HG03571 (cell line): ENCODE data around the gene UVSSA.
"Not testable (repeated sequence)": the region's sequence is repeated elsewhere in the genome, so short reads cannot be mapped to it uniquely, and the experiment has no call there.

Source experiments
- ATAC-seq: cut with Tn5 transposase; IDR thresholded peaks from one replicate; pipeline ENCODE4 v1.9.1; 2021; ENCODE audit not compliant: unreplicated experiment

Gene UVSSA

DNA sequence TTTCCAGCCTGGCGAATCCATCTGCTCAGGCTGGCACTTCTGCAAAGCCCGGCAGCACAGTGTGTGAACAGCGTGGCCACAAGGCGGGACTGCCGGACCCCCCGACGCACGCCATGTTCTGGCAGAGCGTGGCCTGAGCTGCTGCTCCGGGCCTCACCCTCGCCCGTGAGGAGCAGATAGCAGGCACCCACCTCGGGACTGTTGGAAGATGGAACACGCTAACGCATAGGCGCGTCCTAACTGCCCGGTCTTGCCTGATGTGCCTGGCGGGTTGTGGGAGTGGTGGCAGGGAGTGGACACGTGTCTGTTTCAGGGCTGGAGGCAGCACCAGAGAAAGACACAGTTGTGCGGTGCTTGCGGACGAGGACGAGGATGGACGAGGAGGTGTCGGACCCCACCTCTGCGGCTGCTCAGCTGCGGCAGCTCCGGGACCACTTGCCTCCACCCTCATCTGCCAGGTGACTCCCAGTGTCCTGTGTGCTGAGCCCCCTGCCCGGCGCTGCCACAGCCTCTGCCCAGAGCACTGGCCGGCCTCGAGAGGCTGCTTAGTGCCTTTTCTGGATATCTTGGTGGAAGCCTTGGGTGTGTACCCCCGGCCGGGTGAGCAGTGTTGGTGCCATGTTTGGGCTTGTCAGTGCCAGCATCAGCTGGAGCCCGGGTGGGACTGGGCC lies 28.2 kb downstream of the UVSSA start:
- no peak for ATAC-seq

- no peak for ATAC-seq
These were observed 28.8 kb downstream of the UVSSA start for GRCh38 chr4:1375761-1376322.

GRCh38 chr4:1376391-1376840 lies 29.4 kb downstream of the UVSSA start:
- no peak for ATAC-seq

- no peak for ATAC-seq
These were observed 30.0 kb downstream of the UVSSA start for GRCh38 chr4:1376841-1377605.

DNA sequence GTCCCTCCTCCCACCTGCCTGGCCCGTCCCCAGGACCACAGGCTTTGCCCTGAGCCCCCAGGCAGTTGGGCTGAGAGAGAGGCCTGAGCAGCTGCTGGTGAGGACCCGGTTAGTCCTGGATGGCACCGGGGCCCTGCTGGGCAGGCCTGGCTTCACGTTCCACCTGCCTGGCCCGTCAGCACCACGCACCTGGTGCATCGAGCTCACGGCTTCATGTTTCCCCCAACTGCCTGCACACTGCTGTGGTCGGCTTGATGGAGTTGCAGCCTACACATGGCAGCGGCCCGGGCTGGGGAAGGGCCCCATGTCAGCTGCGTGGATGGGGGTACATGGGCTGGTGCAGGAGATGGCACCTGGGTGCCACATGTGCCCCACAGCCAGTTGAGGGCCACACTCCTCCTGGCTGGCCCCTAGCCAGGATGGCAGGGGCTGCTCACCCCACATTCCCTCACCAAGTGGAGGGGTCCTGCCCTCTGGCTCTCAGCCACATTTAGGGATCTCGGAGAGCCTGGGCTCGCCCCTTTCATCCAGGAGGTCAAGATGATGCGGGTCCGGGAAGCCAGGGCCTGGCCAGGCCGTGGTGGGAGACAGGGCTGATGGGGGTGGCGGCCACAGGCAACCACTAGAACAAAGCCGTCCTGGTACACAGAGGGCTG lies 30.7 kb downstream of the UVSSA start:
- ATAC-seq, result no peak

DNA sequence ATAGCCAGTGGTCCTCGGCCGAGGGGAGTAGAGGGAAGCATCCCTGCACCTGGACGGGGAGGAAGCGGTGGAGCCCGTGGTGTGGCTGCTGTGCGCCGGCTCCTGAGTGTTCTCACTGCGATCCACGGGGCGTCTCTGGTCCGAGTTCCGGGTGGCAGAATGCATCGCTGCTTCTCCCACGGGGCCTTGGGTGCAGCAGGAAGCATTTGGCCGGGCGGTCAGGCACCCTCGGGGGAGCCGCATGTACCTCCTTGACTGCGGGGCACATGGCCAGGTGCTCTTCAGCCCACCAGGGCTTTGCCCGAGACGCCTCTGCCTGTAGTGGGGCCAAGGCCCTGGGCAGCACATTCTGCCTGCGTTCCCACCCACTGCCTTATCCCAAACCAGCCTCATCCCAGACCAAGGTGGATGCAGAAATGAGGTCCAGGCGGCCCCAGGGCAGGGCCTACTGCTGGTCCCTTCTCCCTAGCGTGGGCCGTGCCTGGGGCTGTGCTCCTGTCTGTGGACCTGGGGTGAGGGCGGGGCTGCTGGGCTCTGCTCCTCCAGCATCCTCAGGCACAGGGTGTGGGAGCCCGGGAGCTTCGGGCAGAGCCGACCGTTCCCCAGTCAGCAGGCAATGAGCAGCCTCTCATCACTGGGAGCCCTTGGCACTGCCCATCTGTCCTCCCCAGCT lies 31.7 kb downstream of the UVSSA start:
- ATAC-seq, result no peak

DNA sequence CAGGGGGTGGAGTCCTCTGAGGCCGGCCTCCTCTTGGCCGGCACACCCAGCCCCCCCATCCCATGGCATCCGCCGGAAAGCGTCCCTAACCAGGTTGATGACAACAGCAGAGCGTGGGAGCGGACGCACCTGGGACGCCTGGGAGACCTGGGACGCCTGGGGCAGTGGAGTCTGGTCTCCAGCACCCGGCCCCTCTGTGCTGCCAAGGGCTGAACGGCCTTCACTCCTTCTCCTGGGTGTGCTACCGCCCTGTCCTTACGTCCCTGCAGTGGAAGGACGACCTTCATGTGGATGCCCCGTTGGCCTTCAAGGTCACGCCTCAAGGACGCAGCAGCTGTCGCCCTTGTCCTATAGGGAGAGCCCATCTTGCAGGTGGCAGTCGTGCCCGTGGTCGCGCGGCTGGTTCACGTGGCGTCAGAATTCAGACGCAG lies 32.4 kb downstream of the UVSSA start:
- no peak for ATAC-seq

DNA sequence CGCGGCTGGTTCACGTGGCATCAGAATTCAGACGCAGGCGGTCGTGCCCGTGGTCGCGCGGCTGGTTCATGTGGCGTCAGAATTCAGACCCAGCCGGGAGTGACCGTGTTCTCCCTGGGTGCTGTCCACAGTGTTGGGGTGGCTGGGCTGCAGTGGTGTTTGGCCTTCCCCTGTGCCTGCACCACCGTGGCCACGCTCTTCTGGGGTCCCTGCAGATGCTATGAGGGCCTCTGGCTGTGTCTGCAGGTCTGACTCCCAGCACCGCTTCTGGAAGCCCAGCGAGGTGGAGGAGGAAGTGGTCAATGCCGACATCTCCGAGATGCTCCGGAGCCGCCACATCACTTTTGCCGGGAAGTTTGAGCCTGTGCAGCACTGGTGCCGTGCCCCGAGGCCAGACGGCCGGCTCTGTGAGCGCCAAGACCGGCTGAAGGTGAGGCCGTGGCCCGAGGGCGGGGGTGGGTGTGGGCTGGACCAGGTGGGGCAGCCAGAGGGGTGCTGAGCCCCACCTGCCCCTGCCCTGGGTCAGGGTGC lies 32.9 kb downstream of the UVSSA start:
- ATAC-seq, result no peak

- no peak for ATAC-seq
These were observed 33.6 kb downstream of the UVSSA start for GRCh38 chr4:1380368-1381151.

DNA sequence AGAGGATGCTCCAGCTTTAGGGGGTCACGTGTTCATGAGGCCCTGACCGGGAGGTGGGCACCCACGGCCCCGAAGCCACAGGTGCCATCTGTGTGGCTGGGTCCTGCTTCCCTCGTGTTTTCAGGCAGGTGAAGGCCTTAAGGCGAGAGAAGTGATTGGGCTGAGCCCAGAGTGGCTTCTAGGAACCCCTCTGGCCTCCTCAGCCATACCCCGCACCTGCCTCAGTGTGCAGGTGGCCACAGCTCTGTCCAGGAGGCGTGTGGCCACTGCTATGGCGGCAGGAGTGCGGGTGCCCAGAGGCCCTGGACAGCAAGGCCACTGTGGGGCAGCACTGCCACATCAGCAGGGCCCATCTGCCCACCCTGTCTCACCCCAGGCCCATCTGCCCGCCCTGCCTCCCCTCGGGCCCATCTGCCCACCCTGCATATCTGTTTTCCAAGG lies 34.2 kb downstream of the UVSSA start:
- no peak for ATAC-seq

DNA sequence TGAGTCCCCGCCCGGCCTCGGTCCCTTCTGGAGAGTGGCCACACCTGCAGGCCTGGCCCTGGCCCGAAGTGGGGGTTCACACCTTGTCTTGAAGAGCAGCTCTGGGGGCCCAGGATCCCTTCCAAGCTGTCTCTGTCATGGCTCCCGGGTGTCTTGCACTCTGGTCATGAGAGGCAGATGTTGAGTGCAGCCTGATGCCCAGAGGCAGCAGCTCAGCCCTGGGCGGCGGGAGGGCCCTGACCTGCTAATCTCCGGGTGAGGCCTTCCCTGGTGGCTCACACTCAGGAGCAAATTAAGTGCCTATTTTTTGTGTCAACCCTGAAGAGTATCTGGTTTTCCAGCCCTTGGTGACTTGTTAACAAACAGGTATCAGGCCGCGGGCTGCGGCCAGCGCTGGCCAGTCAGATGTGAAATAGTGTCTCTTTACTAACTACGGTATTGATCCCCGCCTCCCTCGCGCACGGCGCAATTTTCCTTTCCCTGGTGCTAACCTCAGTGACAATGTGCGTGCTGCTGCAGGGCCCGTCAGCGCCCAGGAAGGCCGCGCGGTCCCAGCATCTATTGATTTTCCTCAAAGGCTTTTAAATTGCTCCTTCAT lies 35.0 kb downstream of the UVSSA start:
- ATAC-seq, result no peak

DNA sequence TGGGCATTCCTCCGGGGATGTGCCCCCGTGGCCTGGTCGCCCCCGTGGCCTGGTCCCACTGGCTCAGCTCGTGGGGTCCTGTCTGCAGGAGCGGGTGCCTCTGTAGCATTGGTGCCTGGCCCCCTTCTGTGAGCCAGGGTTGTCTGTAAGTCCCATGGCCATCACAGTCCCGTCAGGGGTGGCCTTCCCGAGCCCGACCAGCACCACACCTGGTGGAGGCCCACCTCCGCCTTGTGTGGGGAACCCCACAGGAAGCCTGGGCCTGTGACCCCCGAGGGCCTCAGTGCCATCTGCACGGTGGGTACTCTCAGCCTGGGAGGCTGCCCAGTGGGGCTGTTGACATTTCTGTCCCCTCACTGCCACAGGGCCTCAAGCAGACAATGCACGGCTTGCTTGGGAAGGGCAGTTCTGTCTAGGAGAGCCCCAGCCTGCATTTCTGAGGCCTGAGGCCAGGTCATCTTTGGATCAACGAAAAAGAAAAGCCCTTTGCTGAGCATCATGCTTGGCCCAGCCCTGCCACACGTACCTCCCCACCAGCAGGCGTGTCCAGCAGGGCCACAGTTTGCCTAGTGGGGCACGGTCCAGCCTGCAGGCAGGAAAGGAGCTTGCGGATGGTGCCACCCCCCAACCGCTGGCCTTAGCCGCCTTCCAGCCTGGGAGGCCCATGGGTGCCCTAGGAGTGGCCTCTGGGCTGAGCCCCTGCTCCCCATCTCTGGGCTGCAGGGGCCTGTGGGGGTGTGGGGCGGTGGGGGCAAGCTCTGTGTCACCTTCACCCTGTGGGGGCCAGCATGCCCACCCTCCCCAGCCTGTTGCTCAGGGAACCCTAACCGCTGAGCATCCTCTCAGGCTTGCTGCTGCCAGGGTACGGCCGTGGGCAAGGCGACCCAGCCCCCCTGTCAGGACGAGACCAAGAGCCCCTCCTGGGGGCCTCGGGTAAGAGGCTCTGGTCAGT lies 36.0 kb downstream of the UVSSA start:
- ATAC-seq, result no peak

DNA sequence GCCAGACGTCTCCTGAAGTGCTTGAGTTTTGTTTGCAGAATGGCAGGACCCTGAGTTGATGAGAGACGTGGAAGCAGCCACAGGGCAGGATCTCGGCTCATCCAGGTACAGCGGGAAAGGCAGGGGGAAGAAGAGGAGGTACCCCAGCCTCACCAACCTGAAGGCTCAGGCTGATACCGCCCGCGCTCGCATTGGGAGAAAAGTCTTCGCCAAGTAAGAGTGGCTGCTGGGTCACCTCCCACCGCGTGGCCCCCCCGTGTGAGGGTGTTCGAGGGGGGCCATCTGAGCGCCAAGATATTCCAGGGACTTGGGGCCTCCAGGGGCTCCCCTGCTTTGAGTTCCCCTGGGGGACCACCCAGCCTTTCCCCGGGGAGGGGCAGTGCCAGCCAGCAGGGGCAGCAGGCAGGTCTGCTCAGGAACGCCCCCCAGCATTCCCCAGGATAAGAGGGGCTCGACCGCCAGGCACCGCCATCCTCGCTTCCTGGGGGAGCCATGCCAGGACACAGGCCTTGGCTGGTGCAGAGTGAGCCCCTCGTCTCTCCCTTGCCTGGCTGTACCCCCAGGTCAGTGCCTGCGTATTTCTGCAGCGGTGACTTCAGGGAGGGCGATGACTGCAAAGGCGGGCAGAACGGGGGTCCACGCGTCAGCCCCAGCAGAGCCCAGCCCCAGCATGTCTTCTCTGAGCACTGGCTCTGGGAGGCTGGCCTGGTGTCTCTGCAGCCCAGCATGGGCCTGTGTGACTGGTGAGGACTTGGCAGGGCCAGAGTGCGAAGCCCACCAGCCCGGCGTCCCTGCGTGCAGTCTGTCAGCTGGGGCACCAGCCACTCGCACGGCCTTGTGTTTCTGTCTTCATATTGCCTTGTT lies 37.0 kb downstream of the UVSSA start:
- no peak for ATAC-seq

- ATAC-seq, result no peak
These were observed 37.8 kb downstream of the UVSSA start for GRCh38 chr4:1384675-1385372.

GRCh38 chr4:1385373-1386340 lies 38.6 kb downstream of the UVSSA start:
- no peak for ATAC-seq

GRCh38 chr4:1393363-1393762 lies 46.4 kb downstream of the UVSSA start:
- not testable (repeated sequence) for ATAC-seq
